GM21367 (cell line): ENCODE measurements around the gene GLOD4.

Experiments
- ATAC-seq: cut with Tn5 transposase; IDR thresholded peaks from one replicate; pipeline ENCODE4 v1.9.1; 2021; ENCODE audit not compliant: unreplicated experiment

The GLOD4 gene

GRCh38 chr17:744937-745336 lies 37.1 kb downstream of the GLOD4 start:
- no peak for ATAC-seq

- ATAC-seq, result no peak
Measured at GRCh38 chr17:743139-743538, 38.9 kb downstream of the GLOD4 start.

- ATAC-seq, result no peak
Measured at GRCh38 chr17:742147-742793, 39.8 kb downstream of the GLOD4 start.

- no peak for ATAC-seq
Measured at GRCh38 chr17:740240-741017, 41.7 kb downstream of the GLOD4 start.

DNA sequence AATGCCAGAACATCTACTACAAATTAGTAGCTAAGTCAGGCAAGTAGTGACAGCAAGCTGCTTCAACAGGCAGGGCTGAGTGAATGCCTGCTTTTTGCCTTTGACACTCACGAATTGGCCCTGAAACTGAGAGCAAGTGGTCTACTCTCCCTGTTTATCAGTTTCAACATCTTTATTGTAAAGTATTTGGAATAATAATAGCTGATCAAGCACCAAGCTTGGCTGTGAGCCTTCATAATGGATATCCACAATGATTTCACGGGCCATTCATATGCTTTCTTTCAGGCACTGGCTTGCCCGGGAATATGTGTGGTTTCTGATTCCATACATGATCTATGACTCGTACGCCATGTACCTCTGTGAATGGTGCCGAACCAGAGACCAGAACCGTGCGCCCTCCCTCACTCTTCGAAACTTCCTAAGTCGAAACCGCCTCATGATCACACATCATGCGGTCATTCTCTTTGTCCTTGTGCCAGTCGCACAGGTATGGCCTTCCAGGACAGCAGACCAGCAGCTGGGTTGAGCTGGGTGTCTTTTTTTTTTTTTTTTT lies 44.4 kb downstream of the GLOD4 start:
- ATAC-seq, result no peak

DNA sequence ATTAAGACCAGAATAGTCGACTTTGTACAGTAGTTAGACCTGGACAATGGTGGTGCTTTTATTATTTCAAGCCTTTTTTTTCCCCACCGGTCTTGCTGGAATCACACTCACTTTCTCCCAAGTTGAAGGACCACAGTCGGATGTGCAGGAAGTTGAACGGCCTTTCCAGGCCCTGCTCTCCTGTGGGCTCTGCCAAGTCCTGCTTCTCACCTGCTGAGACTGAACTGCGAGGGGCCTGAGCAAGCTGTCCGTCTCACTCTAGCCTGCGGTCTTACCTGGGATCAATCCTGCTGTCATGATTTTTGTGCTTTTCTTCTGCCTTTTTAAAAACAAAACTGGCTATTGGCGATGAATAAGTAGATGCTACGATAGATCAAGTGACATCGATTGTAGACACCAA lies 48.3 kb downstream of the GLOD4 start:
- no peak for ATAC-seq

GRCh38 chr17:732902-733720 lies 49.0 kb downstream of the GLOD4 start:
- ATAC-seq, result no peak

GRCh38 chr17:732067-732901 lies 49.8 kb downstream of the GLOD4 start, which contains the start of gene TLCD3A:
Gene TLCD3A, plus strand, starts transcription at chr17:732596. Its CDS starts 52 bp downstream, at chr17:732648.
- ATAC-seq, result no peak

- no peak for ATAC-seq
Measured at GRCh38 chr17:731644-732066, 50.4 kb downstream of the GLOD4 start.

DNA sequence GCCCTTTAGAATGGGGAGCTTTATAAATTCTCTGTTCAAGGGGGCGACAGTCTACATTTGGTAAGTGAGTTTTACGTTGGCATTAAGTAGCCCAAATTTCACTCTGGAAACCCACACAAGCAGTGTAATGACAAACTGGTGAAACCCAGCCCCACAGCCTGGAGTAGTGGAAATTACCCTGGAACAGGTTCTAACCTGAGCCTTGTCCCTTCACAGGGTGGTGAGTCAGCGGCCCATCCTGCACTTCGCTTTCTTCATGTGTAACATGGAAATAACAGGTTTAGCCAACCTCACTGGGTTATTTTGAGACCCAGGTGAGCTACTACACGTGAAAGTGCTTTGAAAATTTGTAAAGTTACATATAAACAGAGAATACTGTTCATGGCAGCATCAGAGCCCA lies 53.2 kb downstream of the GLOD4 start:
- ATAC-seq, result no peak

- no peak for ATAC-seq
Measured at GRCh38 chr17:726271-726919, 55.7 kb downstream of the GLOD4 start.

DNA sequence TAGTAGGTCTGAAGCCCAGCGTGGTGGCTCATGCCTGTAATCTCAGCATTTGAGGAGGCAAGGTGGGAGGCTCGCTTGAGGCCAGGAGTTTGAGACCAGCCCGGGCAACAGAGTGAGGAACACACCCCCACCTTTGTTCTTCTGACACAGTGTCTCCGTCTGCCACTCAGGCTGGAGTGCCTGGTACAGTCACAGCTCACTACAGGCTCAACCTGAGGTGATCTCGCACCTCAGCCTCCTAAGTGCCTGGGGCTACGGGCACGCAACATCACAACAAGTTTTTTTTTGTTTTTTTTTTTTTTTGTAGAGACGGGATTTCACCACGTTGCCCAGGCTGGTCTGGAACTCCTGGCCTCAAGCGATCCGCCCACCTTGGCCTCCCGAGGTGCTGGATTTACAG lies 56.3 kb downstream of the GLOD4 start:
- ATAC-seq, result no peak

DNA sequence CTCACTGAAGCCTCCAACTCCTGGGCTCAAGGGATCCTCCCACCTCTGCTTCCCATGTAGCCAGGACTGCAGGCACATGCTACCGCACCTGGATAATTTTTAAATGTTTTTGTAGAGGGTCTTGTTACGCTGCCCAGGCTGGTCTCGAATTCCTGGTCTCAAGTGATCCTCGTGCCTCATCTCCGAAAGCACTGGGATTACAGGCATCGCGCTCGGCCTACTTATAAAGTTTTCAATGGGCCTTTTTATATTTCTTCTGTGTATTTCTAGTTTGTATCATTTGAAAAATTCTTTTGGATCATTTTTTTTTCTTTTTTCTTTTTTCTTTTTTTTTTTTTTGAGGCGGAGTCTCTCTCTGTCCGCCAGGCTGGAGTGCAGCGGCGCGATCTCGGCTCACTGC lies 57.0 kb downstream of the GLOD4 start:
- ATAC-seq, result no peak

- ATAC-seq, result no peak
Measured at GRCh38 chr17:721540-721937, 60.5 kb downstream of the GLOD4 start.

GRCh38 chr17:720706-721539 lies 61.2 kb downstream of the GLOD4 start:
- ATAC-seq, result no peak

DNA sequence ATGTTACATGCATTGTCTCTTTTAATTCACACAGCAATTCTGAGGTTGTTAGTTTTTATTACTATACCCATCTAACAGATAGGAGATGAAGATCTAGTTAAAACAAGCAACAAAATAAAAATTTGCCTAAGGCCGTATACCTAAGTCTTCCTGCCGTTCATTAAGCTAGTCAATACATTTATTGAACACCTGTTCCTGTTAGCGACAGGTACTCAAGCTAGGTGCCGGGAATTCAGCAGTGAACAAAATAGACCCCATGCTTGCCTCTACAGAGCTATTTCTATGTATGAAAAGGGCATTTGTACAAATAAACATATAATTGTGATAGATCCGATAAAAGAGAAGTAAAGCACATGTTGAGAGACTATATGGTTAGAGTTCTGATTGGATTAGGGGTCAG lies 64.0 kb downstream of the GLOD4 start:
- ATAC-seq, result no peak
